Measurements from ENCODE around the gene INPP5K. TPM values are rescaled to one million over a fixed set of nuclear protein-coding genes. Genes with fewer than 3 reads are reported as not detected.

The INPP5K gene
- total RNA-seq, 1 donor from 2014 or later, result 73.7 TPM

DNA sequence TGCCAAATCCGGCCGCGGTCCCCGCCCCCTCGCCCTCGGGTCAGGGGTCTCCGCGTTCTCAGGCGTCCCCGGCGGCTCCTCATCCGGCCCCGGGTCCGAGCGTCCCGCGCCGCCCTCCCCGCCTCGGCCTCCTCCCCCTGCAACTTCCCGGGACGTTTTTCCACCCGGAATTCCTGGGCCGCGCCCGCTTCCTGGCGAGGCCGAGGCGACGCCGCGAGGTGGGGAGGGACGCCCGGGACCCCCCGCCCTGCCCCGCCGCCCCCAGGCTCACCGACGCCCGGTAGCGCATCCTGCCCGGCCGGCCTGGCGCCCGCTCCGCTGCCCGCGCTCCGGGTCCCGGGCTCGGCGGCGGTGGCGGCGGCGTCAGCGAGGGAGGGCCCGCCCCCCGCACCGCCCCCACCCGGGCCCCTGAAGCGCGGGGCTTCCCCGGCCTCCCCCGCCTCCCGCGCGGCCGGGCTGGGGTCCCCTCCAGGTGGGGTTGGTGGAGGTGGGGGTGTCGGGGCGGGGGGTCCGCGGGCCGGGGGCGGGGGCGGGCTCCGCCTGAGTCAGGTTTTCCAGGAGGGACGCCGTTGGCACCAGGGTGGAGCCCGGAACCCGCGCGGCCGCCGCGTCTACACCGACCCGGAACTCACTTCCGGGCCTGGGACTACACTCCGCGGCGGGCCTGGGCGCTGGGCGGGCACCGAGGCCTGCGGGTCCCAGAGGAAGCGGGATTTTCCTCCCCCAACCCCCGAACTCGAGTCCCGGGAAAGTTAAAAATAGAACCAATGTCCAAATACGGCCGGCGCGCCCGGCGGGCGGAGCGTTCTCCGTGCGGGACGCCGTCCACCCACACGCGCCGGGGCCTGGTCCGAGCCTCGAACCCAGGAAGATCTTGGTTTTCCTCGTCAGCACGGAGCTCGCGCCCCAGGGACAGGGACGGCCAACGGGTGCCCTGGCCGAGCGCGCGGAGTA is 30.7 kb downstream of the INPP5K start:
- peak overlapping the region; percentile 93 to 95 for H3K4me3 ChIP-seq
- no peaks in the 10 kb centered on the region for H3K27me3 ChIP-seq
- TF ChIP-seq, protein P1, sequence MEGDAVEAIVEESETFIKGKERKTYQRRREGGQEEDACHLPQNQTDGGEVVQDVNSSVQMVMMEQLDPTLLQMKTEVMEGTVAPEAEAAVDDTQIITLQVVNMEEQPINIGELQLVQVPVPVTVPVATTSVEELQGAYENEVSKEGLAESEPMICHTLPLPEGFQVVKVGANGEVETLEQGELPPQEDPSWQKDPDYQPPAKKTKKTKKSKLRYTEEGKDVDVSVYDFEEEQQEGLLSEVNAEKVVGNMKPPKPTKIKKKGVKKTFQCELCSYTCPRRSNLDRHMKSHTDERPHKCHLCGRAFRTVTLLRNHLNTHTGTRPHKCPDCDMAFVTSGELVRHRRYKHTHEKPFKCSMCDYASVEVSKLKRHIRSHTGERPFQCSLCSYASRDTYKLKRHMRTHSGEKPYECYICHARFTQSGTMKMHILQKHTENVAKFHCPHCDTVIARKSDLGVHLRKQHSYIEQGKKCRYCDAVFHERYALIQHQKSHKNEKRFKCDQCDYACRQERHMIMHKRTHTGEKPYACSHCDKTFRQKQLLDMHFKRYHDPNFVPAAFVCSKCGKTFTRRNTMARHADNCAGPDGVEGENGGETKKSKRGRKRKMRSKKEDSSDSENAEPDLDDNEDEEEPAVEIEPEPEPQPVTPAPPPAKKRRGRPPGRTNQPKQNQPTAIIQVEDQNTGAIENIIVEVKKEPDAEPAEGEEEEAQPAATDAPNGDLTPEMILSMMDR (IDR thresholded peaks at IDR 0.05), result peak in 1 of 3 experiments; percentile 6
- H3K9me3 ChIP-seq, result no peaks in the 10 kb centered on the region
- H3K27ac ChIP-seq, result peak overlapping the region; percentile 90 to 99
- peaks cover 24 to 30% of the 10 kb centered on the region in 2 donors for H3K36me3 ChIP-seq
- DNase-seq (ENCODE audit: low spot score in 2 of 2), result peak in 1 of 2 donors; percentile 89
- H3K4me1 ChIP-seq, result peaks cover 10 to 43% of the 10 kb centered on the region in 2 donors
- intact Hi-C loops (cut with DNase I), result loop anchor here (2.0 to 10.0 kb wide), 2 partner anchors 29 to 229 kb away; partner anchors contain the start of genes CRK and TLCD2

DNA sequence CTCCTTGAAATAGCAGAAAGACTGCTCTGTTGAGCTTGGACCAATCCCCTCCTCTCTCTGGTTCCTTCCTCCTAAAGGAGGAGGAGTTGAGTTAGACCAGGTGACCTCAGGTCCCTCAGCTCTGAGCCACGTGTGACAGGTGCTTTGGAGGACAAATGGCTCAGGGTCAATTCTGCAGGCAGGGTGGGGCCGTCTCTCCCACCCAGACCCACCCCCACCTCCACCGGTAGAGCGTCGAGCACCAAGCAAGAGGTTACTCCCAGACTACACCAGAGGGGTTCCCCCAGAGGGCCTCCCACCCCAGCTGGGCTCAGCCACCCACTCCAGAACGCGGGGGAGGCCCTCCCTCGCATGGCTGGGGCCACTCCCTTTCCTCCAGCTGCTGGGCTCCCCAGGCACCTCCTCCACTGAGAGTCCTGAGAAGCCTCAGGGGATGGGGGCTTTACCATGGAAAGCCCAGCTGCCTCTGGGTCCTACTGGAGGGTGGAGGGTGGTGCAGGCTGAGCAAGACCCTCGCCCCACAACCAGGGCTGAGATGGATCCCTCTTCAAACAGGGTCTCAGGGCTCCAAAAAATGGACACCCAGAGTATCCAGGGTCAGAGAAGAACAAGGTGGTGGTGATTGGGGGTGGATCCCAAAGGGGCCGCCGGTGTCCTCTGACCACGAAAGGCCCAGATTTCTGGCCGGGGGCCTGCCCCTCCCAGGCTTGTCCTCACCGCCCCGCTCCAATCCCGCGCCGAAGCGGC is 31.6 kb downstream of the INPP5K start:
- TF ChIP-seq, protein P1 (IDR thresholded peaks at IDR 0.05), result peak in 1 of 3 experiments; percentile 16
- Histone ChIP-seq H3K27ac (peak overlapping the region; percentile 90 to 99), H3K36me3 (peaks cover 31 to 36% of the 10 kb centered on the region in 2 donors), H3K4me1 (peaks cover 10 to 43% of the 10 kb centered on the region in 2 donors), H3K4me3 (peak overlapping the region; percentile 93 to 95), H3K9me3 (no peaks in the 10 kb centered on the region), H3K27me3 (no peaks in the 10 kb centered on the region)
- intact Hi-C loops (cut with DNase I), result loop anchor here (10.0 kb wide), 1 partner anchor 230 kb away; the partner anchor contains the start of gene TLCD2
- peak in 1 of 2 donors; percentile 75 for DNase-seq (ENCODE audit: low spot score in 2 of 2)

DNA sequence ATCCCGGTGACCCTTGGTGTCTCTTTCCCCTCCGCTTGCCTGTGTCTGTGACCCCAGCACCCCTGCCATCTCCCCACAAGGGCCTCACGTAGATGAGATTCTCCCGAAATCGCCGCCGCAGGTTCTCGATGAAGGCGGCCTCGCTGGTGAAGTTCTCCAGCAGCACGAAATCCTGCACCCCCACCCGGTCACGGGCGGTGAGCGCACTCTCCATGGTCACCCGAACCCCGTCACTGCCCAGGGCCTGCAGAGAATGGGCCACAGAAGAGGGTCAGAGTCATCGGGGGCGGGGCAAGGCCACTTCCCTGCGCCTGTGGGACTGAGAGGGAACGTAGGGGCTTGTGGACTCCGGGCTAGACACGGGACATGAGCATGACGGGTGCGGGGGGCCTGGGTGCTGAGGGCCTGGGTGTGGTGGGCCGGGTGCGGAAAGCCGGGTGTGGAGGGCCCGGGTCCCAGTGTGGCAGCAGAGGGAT is 32.3 kb downstream of the INPP5K start:
- no peak for DNase-seq (ENCODE audit: low spot score in 2 of 2)
- H3K27me3 ChIP-seq, result no peaks in the 10 kb centered on the region
- peak overlapping the region; percentile 90 to 99 for H3K27ac ChIP-seq
- peaks cover 38 to 44% of the 10 kb centered on the region in 2 donors for H3K36me3 ChIP-seq
- peak overlapping the region; percentile 93 to 95 for H3K4me3 ChIP-seq
- TF ChIP-seq, protein P1 (IDR thresholded peaks at IDR 0.05), result no peak
- no peaks in the 10 kb centered on the region for H3K9me3 ChIP-seq
- peaks cover 10 to 39% of the 10 kb centered on the region in 2 donors for H3K4me1 ChIP-seq
- intact Hi-C loops (cut with DNase I), result loop anchor here (10.0 kb wide), 1 partner anchor 231 kb away; the partner anchor contains the start of gene TLCD2

DNA sequence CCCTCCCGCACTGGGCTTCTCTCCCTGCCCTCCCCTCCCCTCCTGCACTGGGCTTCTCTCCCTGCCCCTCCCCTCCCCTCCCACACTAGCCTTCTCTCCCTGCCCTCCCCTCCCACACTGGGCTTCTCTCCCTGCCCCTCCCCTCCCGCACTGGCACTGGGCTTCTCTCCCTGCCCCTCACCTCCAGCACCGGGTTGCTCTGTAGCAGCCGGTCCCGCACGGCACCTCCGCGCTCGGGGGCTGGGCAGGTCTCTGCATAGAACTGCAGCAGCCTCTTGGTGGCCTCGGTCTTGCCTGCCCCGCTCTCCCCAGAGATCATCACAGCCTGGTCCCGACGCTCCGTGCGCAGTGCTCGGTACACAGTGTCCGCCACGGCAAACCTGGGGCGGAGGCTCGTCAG is 33.7 kb downstream of the INPP5K start:
- no peaks in the 10 kb centered on the region for H3K9me3 ChIP-seq
- no peak for DNase-seq (ENCODE audit: low spot score in 2 of 2)
- TF ChIP-seq, protein P1 (IDR thresholded peaks at IDR 0.05), result no peak
- H3K36me3 ChIP-seq, result peaks cover 52 to 58% of the 10 kb centered on the region in 2 donors
- H3K27me3 ChIP-seq, result no peaks in the 10 kb centered on the region
- intact Hi-C loops (cut with DNase I), result loop anchor here (10.0 kb wide), 1 partner anchor 232 kb away; the partner anchor contains the start of gene TLCD2
- H3K27ac ChIP-seq, result peak overlapping the region; percentile 23 to 99
- H3K4me1 ChIP-seq, result peaks cover 8 to 28% of the 10 kb centered on the region in 2 donors
- H3K4me3 ChIP-seq, result no peak overlapping the region

DNA sequence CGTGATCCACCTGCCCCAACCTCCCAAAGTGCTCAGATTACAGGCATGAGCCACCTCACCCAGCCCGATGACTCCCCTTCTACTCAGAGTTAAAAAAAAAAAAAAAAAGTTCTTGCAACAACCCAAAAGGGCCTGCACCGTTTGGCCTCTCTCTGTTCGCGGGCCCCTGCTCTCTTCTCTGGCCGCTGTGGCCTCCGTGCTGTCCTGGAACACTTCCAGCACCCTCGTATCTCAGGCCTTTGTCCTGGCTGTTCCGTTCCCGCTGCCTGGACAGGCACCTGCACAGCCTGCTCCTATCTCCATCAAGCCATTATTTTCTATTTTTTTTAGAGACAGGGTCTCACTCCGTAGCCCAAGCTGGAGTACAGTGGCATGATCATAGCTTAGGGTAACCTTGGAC is 34.7 kb downstream of the INPP5K start:
- peak overlapping the region in 1 of 2 donors; percentile 99 for H3K27ac ChIP-seq
- no peaks in the 10 kb centered on the region for H3K9me3 ChIP-seq
- H3K36me3 ChIP-seq, result peaks cover 61 to 67% of the 10 kb centered on the region in 2 donors

More for the DNA sequence above, 34.7 kb downstream of the INPP5K start:
- intact Hi-C loops (cut with DNase I), result loop anchor here (10.0 kb wide), 1 partner anchor 233 kb away; the partner anchor contains the start of gene TLCD2
- DNase-seq (ENCODE audit: low spot score in 2 of 2), result no peak
- no peak overlapping the region for H3K4me3 ChIP-seq
- TF ChIP-seq, protein P1 (IDR thresholded peaks at IDR 0.05), result no peak
- peaks cover 4 to 21% of the 10 kb centered on the region in 2 donors for H3K4me1 ChIP-seq
- no peaks in the 10 kb centered on the region for H3K27me3 ChIP-seq

All from ascending aorta (tissue), 2 donors.